NT2/D1 (cell line): ENCODE measurements around the gene SRGN.

ENCODE experiments used
- DNase-seq: peaks from one replicate; pipeline ENCODE4 v3.0.0-alpha.2; 2011; ENCODE audit warnings: low read depth, low spot score
- H3K27me3 ChIP-seq: 2 replicates; pipeline ENCODE4 v1.6.0; 2011; ENCODE audit warnings: mild to moderate bottlenecking; ENCODE audit not compliant: insufficient read length, insufficient read depth
- H3K36me3 ChIP-seq: 2 replicates; pipeline ENCODE4 v1.6.1; 2011; ENCODE audit warnings: mild to moderate bottlenecking, low read length, mixed read lengths; ENCODE audit not compliant: insufficient read depth, insufficient read length
- H3K4me1 ChIP-seq: 2 replicates; pipeline ENCODE4 v1.5.1; 2011; ENCODE audit not compliant: insufficient read depth, insufficient read length
- H3K4me3 ChIP-seq: 2 replicates; pipeline ENCODE4 v1.5.1; 2011; ENCODE audit warnings: low read depth; ENCODE audit not compliant: insufficient read length
- H3K9ac ChIP-seq: 2 replicates; pipeline ENCODE4 v1.6.0; 2011; ENCODE audit warnings: low read depth; ENCODE audit not compliant: insufficient read length
- H3K9me3 ChIP-seq: 2 replicates; pipeline ENCODE4 v1.5.1; 2011; ENCODE audit warnings: mild to moderate bottlenecking, low read length; ENCODE audit not compliant: insufficient read depth
- SUZ12 ChIP-seq: IDR thresholded peaks from 2 replicates; pipeline ENCODE4 v1.6.1; 2011; ENCODE audit not compliant: insufficient read length, insufficient read depth; ENCODE audit errors: extremely low read depth
- YY1 ChIP-seq: IDR thresholded peaks from 2 replicates; pipeline ENCODE4 v1.6.1; 2011; ENCODE audit not compliant: insufficient read length, insufficient read depth
- ZNF274 ChIP-seq: IDR thresholded peaks from 2 replicates; pipeline ENCODE4 v1.6.1; 2011; ENCODE audit warnings: mild to moderate bottlenecking, low read depth, low read length

The SRGN gene

DNA sequence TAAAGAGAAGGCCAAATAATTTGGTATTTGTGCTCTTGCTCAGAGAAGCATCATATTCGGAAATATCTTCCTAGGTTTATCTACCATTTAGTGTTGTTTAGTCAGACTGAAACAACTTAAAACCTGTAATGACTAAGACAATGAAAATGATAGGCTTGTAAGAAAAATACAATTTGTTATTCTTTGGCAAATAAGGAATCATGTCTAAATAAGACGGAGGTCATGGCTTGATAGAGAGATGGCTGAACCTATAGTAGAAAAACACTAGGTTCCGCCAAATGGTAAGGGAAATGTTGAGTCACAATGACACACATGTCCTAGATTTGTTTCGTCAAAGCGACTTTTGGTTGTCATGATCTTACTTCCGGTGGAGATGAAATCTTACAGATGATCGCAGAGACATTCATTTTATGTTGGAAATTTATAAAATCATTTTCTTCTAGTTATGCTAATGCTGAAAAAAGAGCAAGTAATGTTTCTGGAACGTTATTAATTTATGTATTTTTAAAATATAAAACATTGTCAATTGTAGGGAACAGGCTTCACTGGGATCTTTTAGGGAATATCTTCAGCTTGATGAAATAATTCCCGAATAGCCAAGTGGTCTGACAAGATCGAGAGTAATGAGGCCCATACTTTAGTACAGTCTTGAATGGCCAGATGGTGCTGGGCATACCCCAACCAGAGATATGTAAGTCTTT lies 1.0 kb downstream of the SRGN start:
- Histone ChIP-seq H3K36me3 (no peaks in the 10 kb centered on the region), H3K4me1 (no peaks in the 10 kb centered on the region), H3K4me3 (no peak overlapping the region), H3K27me3 (no peaks in the 10 kb centered on the region), H3K9me3 (no peaks in the 10 kb centered on the region), H3K9ac (no peak overlapping the region)
- no peak for TF ChIP-seq YY1
- no peak for TF ChIP-seq ZNF274
- TF ChIP-seq SUZ12 = no peak
- DNase-seq = no peak

DNA sequence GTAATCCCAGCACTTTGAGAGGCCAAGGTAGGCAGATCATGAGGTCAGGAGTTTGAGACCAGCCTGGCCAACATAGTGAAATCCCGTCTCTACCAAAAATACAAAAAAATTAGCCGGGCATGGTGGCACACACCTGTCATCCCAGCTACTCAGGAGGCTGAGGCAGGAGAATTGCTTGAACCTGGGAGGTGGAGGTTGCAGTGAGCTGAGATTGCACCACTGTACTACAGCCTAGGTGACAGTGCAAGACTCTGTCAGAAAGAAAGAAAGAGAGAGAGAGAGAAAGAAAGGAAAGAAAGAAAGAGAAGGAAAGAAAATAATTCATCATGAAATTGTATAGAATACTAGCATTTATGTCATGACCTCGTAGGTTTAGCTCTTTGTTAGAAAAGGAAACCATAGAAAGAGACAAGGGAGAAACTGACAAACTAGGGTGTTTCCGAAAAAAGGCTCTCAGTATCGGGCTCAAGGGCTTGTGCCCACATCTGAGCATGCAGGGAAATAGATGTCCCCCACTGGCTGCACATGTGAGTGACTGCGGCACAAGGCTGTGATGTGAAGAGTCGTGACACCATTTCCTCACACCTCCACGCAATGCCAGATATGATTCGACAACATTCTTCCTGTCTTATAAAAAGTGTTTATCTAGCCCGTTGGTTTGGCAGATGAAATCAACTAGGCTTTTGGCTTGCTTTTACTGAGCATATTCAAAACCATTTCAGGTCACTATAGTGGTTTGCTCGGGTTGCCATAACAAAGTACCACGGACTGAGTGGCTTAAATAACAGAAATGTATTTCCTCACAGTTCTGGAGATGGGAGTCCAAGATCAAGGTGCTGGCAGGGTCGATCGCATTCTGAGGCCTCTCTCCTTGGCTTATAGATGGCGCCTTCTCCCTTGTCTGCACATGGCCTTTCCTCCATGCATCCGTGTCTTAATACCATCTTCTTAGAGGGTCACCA lies 2.0 kb downstream of the SRGN start:
- TF ChIP-seq SUZ12 (no peak), YY1 (no peak), ZNF274 (no peak)
- H3K36me3 ChIP-seq = no peaks in the 10 kb centered on the region
- H3K9me3 ChIP-seq = no peaks in the 10 kb centered on the region
- no peak for DNase-seq
- H3K4me1 ChIP-seq = no peaks in the 10 kb centered on the region
- H3K4me3 ChIP-seq = no peak overlapping the region
- H3K9ac ChIP-seq = no peak overlapping the region
- H3K27me3 ChIP-seq = no peaks in the 10 kb centered on the region

DNA sequence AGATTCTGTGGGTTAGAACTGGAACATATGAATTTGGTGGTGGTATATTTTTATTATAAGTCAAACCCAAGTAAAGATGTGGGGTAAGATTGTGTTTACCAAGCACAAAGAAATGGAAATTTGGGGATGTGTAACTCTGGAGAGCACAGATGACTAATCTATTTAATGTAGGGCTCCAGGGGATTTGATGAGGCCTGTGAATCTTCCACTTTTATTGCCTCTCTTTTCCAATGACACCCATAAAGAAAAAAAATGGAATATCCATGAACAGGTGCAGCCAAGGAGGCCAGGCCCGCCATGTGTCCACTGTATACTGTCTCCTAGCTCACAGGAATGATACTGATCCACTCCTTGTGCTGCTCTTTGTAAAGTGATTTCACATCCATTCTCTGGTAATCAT lies 2.8 kb downstream of the SRGN start:
- no peaks in the 10 kb centered on the region for H3K27me3 ChIP-seq
- no peaks in the 10 kb centered on the region for H3K4me1 ChIP-seq
- DNase-seq = no peak
- no peaks in the 10 kb centered on the region for H3K36me3 ChIP-seq
- H3K4me3 ChIP-seq = no peak overlapping the region
- no peaks in the 10 kb centered on the region for H3K9me3 ChIP-seq
- H3K9ac ChIP-seq = no peak overlapping the region
- TF ChIP-seq ZNF274 (no peak), YY1 (no peak), SUZ12 (no peak)

DNA sequence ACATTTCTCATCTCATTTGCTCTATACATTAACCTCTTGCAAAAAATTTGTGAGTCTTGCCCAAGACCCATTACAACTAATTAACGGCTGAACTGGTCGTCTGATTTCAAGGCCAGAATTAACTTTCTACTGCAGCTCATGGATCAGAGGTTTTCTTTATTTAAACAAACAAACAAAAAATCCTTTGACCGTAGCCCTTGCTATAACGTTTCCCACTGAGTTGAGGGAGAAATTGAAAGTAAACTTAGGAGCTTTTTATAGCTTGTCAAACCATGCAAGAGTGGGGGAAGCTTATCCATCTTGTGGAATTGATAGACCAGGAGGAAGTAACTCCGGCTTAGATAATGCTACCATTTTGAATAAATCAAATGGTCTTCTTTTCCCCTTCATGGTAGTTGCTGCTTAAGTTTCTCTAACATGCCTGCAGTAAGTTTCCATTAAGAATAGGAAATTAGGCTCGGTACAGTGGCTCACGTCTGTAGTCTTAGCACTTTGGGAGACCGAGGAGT lies 3.3 kb downstream of the SRGN start:
- Histone ChIP-seq H3K4me1 (no peaks in the 10 kb centered on the region), H3K4me3 (no peak overlapping the region), H3K9ac (no peak overlapping the region), H3K27me3 (no peaks in the 10 kb centered on the region), H3K36me3 (no peaks in the 10 kb centered on the region), H3K9me3 (no peaks in the 10 kb centered on the region)
- no peak for DNase-seq
- TF ChIP-seq SUZ12 (no peak), ZNF274 (no peak), YY1 (no peak)

DNA sequence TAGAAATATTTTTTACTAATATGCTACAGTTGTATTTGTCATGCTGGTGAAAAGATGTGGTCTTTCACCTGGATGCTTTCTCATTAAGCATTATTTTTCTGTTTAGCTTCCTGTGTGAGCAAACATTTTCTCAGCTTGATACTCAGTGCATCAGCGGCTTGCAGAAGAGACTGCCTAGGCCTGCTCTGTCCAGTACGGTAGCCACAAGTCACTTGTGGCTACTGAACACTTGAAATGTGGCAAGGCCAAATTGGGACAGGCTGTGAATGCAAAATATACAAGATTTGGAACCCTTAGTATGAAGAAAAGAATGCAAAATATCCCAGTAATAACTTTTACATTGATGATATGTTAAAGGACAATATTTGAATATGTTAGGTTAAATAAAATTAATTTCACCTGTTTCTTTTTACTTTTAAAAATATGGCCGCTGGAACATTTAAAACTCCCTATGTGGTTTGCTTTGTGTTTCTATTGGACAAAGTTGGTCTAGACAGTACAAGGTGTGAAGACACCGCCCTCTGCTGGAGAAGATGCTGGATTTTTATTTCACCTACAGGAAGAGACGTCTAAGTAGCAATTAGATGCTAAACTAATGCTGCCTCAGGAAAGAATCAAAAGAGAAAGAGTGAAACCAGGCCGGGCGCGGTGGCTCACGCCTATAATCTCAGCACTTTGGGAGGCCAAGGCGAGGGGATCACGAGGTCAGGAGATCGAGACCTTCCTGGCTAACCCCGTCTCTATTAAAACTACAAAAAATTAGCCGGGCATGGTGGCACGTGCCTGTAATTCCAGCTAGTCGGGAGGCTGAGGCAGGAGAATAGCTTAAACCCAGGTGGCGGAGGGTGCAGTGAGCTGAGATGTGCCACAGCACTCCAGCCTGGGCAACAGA lies 5.3 kb downstream of the SRGN start:
- H3K9ac ChIP-seq = no peak overlapping the region
- no peaks in the 10 kb centered on the region for H3K4me1 ChIP-seq
- no peaks in the 10 kb centered on the region for H3K27me3 ChIP-seq
- DNase-seq = peak; percentile 60
- H3K9me3 ChIP-seq = no peaks in the 10 kb centered on the region
- H3K36me3 ChIP-seq = no peaks in the 10 kb centered on the region
- H3K4me3 ChIP-seq = no peak overlapping the region
- no peak for TF ChIP-seq YY1
- TF ChIP-seq ZNF274 = no peak
- no peak for TF ChIP-seq SUZ12

DNA sequence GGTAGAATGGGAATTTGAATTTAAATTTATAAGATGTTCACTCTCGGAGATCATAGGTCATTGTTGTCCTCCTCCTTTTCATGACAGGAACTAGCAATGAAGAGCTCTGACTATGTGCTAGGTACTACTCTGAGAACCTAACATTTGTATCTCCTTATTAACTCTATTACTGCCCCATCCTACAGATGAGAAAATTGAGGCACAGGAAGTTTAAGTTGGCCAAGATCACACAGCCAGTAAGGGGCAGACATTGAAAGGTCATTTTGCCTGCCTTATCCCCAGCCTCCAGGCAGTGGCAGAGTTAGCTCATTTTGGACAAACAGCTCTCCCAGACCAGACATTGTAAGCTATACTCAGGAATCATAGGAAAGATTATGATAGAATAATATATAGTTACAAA lies 6.0 kb downstream of the SRGN start:
- H3K27me3 ChIP-seq = no peaks in the 10 kb centered on the region
- DNase-seq = no peak
- no peaks in the 10 kb centered on the region for H3K4me1 ChIP-seq
- TF ChIP-seq SUZ12 (no peak), YY1 (no peak), ZNF274 (no peak)
- H3K9ac ChIP-seq = no peak overlapping the region
- H3K9me3 ChIP-seq = no peaks in the 10 kb centered on the region
- no peak overlapping the region for H3K4me3 ChIP-seq
- no peaks in the 10 kb centered on the region for H3K36me3 ChIP-seq
